H1 (cell line): Measurements from ENCODE around the gene ATP6V1B1. TPM values are rescaled to one million over a fixed set of nuclear protein-coding genes. Genes with fewer than 3 reads are reported as not detected.

Experiments
- CHD7 ChIP-seq: fragments of 300-600 bp; sonication (generic); IDR thresholded peaks from 2 replicates; pipeline ENCODE4 v1.7.1; 2012; ENCODE audit warnings: low read length, moderate library complexity, mild to moderate bottlenecking, inconsistent platforms; ENCODE audit not compliant: insufficient replicate concordance
- SAP30 ChIP-seq: fragments of 300-600 bp; sonication (generic); IDR thresholded peaks from 2 replicates; pipeline ENCODE4 v1.7.1; 2012; ENCODE audit warnings: low read length, moderate library complexity, mild to moderate bottlenecking, inconsistent platforms; ENCODE audit not compliant: insufficient read depth, insufficient replicate concordance
- polyA plus RNA-seq, 7 experiments: library from polyadenylated mRNA; depleted of rRNA in 3 of 7; stranded (reverse) in 5 of 7; unstranded in 2 of 7; fragments of >200 nt in 5 of 7; fragments of 200-250 nt in 2 of 7; gene quantifications; 1 replicate in 5 of 7; 2 replicates in 1 of 7; 4 replicates in 1 of 7; pipeline versions ENCODE4 v1.2.1 to v1.2.3, GENCODE V29; 2011 to 2013; ENCODE audit warnings: missing spikeins in 2 of 7, mixed read lengths in 2 of 7
- total RNA-seq: library from RNA; stranded (reverse); fragmentation: NEBNext Ultra II Directional; extraction: Animal tissue kit (Norgen Biotek cat#: 25700); gene quantifications from 2 replicates; pipeline ENCODE4 v1.2.1, GENCODE V29; 2021

The ATP6V1B1 gene
- total and polyA plus RNA-seq, 2 of the 8 experiments (the other 6 are each of a cell fraction or from before 2014, with no cell fraction given) = not detected

GRCh38 chr2:71003396-71003795, 67.7 kb downstream of the ATP6V1B1 start (continued):
- TF ChIP-seq CHD7 (no peak), SAP30 (no peak)
